PC-3 (cell line): ENCODE measurements around the gene LGR4. TPM values are rescaled to one million over a fixed set of nuclear protein-coding genes. Genes with fewer than 3 reads are reported as not detected.

Source experiments
- ATAC-seq: fragments of 200-7000 bp; cut with Tn5 transposase; 2 replicates; pipeline ENCODE4 v1.9.1; 2020; ENCODE audit warnings: mild to moderate bottlenecking, moderate library complexity
- BruUV-seq: library from RNA; stranded (reverse); fragments of 400-500 nt; replicated peaks from 2 replicates; lab custom pipeline; 2021; lab: Mats Ljungman, UMichigan
- CTCF ChIA-PET: fragments of 300-600 bp; sonication (Branson Sonifier 250); formaldehyde crosslinking; loops from one replicate; lab custom pipeline; 2022; ENCODE audit warnings: antibody characterized with exemption; lab: Charles Lee
- POLR2A ChIA-PET: fragments of 300-600 bp; sonication (Branson Sonifier 250); formaldehyde crosslinking; loops from one replicate; lab custom pipeline; 2022; ENCODE audit warnings: antibody characterized with exemption; ENCODE audit not compliant: unreplicated experiment; lab: Charles Lee
- DNase-seq: peaks from one replicate; pipeline ENCODE4 v3.0.0-alpha.2; 2015
- H2AFZ ChIP-seq: fragments of 300-600 bp; sonication (generic); 2 replicates; pipeline ENCODE4 v1.6.0; 2016; ENCODE audit warnings: antibody characterized with exemption, low read length
- H3F3A ChIP-seq: fragments of 300-600 bp; sonication (generic); one replicate; pipeline ENCODE4 v1.6.0; 2017; ENCODE audit warnings: antibody characterized with exemption, low read length, control low read depth, mild to moderate bottlenecking; ENCODE audit not compliant: unreplicated experiment
- H3K27ac ChIP-seq: fragments of 300-600 bp; sonication (generic); 2 replicates; pipeline ENCODE4 v1.5.1; 2016; ENCODE audit warnings: mild to moderate bottlenecking, low read length
- H3K27me3 ChIP-seq: fragments of 300-600 bp; sonication (generic); 2 replicates; pipeline ENCODE4 v1.6.1; 2016; ENCODE audit warnings: low read length, mixed read lengths
- H3K36me3 ChIP-seq: fragments of 300-600 bp; sonication (generic); 2 replicates; pipeline ENCODE4 v1.6.1; 2016; ENCODE audit warnings: low read depth, mixed run types, low read length, mixed read lengths
- H3K4me1 ChIP-seq: fragments of 300-600 bp; sonication (generic); 2 replicates; pipeline ENCODE4 v1.5.1; 2016; ENCODE audit warnings: low read length; ENCODE audit not compliant: insufficient read depth
- H3K4me2 ChIP-seq: fragments of 300-600 bp; sonication (generic); 2 replicates; pipeline ENCODE4 v1.6.0; 2016; ENCODE audit warnings: low read length
- H3K4me3 ChIP-seq: fragments of 300-600 bp; sonication (generic); 2 replicates; pipeline ENCODE4 v1.5.1; 2016; ENCODE audit warnings: mild to moderate bottlenecking, low read length, mixed read lengths
- H3K79me2 ChIP-seq: fragments of 300-600 bp; sonication (generic); 2 replicates; pipeline ENCODE4 v1.6.1; 2017; ENCODE audit warnings: low read length, mixed read lengths
- H3K9ac ChIP-seq: fragments of 300-600 bp; sonication (generic); 2 replicates; pipeline ENCODE4 v1.6.0; 2016; ENCODE audit warnings: mild to moderate bottlenecking, low read length
- H3K9me2 ChIP-seq: fragments of 300-600 bp; sonication (generic); replicated peaks from 2 replicates; pipeline ENCODE4 v1.6.1; 2016; ENCODE audit warnings: mixed run types, low read length, mixed read lengths
- H3K9me3 ChIP-seq: fragments of 300-600 bp; sonication (generic); 2 replicates; pipeline ENCODE4 v1.6.1; 2016; ENCODE audit warnings: low read length, mixed read lengths
- H4K20me1 ChIP-seq: fragments of 300-600 bp; sonication (generic); 2 replicates; pipeline ENCODE4 v1.6.1; 2016; ENCODE audit warnings: low read length, mixed read lengths
- EZH2 ChIP-seq: fragments of 300-600 bp; sonication (generic); IDR thresholded peaks from one replicate; pipeline ENCODE4 v1.6.1; 2017; ENCODE audit warnings: antibody characterized with exemption, mild to moderate bottlenecking, low read length; ENCODE audit not compliant: unreplicated experiment
- EZH2phosphoT487 ChIP-seq: fragments of 300-600 bp; sonication (generic); IDR thresholded peaks from 2 replicates; pipeline ENCODE4 v1.6.1; 2018; ENCODE audit warnings: mild to moderate bottlenecking, antibody characterized with exemption, low read length, borderline replicate concordance
- intact Hi-C: fragments of 100-400 bp; cut with micrococcal nuclease; formaldehyde crosslinking; loops from 2 replicates; pipeline ENCODE4 v1.9.0; 2023
- total RNA-seq: library from RNA; depleted of rRNA; stranded (reverse); fragments of >200 nt; gene quantifications from 2 replicates; pipeline ENCODE4 v1.2.3, GENCODE V29; 2014
- TF ChIP-seq, protein P1 (sequence below): fragments of 300-600 bp; sonication (generic); conservative IDR thresholded peaks from 2 replicates; pipeline ENCODE4 v1.5.1; 2017; ENCODE audit warnings: antibody characterized with exemption, low read depth, mild to moderate bottlenecking, low read length

Gene LGR4
- total RNA-seq, 1 experiment from 2014 or later, result 13.5 TPM

DNA sequence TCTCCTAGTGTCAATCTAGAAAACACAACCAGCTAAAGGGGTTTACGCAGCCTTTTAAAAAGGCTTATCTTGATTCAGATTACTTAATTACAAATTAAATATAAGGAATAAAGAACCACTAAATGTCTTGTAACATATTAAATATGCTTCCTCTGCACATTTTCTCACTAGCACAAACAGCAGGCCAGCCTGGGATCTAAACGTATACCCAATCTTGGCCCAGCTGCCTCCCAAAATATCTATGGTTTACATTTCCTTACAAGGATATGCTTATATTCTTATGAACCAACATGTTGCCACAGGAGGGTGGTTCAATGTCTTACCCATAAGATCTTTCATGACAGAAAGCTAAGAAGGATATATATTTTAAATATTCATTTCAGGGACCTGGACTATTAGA lies 7.7 kb downstream of the LGR4 start:
- Histone ChIP-seq H3K79me2 (peaks cover 97% of the 10 kb centered on the region), H3K36me3 (no peaks in the 10 kb centered on the region), H3F3A (no peaks in the 10 kb centered on the region), H3K4me1 (peaks cover 68% of the 10 kb centered on the region), H3K9me2 (no peaks in the 10 kb centered on the region), H3K4me2 (peak overlapping the region; percentile 69), H3K27ac (peak overlapping the region; percentile 74), H3K4me3 (peak overlapping the region; percentile 32; the same call in 1 of the 2 replicates), H2AFZ (no peak overlapping the region), H3K27me3 (no peaks in the 10 kb centered on the region), H3K9ac (no peak overlapping the region), H4K20me1 (no peaks in the 10 kb centered on the region), H3K9me3 (no peaks in the 10 kb centered on the region)
- intact Hi-C loops, result loop anchor here (1.0 kb wide), 1 partner anchor 9 kb away; no protein-coding TSS in a partner anchor
- ChIA-PET POLR2A (no interaction called here), CTCF (interaction anchor here (0.5 to 1.0 kb wide), 4 partner anchors 21 to 259 kb away, joined by 3 to 4 read pairs (median 3); no protein-coding TSS in a partner anchor)
- BruUV-seq, result no TSS peak
- TF ChIP-seq EZH2 (no peak), EZH2phosphoT487 (no peak)
- TF ChIP-seq, protein P1, sequence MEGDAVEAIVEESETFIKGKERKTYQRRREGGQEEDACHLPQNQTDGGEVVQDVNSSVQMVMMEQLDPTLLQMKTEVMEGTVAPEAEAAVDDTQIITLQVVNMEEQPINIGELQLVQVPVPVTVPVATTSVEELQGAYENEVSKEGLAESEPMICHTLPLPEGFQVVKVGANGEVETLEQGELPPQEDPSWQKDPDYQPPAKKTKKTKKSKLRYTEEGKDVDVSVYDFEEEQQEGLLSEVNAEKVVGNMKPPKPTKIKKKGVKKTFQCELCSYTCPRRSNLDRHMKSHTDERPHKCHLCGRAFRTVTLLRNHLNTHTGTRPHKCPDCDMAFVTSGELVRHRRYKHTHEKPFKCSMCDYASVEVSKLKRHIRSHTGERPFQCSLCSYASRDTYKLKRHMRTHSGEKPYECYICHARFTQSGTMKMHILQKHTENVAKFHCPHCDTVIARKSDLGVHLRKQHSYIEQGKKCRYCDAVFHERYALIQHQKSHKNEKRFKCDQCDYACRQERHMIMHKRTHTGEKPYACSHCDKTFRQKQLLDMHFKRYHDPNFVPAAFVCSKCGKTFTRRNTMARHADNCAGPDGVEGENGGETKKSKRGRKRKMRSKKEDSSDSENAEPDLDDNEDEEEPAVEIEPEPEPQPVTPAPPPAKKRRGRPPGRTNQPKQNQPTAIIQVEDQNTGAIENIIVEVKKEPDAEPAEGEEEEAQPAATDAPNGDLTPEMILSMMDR, result no peak
- DNase-seq (no peak), ATAC-seq (no peak)

DNA sequence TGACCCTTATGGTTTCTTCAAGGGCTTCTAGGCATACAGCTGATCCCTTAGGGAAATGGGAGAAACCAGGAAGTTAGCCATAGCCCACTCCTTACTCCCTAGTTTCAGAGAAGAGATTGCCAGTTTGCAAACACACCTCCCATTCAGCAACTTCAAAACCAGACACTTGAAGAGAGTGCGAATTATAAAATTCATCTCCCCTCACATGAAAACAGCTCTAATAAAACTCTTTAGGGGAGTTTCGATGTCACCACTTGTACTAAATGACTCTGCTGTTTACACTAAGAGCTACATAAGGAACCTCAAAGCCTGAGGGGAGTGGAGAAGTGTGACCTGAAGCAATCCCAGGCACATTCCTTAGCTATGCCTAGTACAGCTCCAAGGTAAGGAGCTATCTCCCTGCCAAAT lies 8.3 kb downstream of the LGR4 start:
- no peak for TF ChIP-seq EZH2
- TF ChIP-seq, protein P1, result no peak
- no peak for TF ChIP-seq EZH2phosphoT487
- H3K4me2 ChIP-seq, result peak overlapping the region; percentile 69
- no peaks in the 10 kb centered on the region for H3K9me2 ChIP-seq
- CTCF ChIA-PET, result interaction anchor here (0.5 to 1.0 kb wide), 5 partner anchors 22 to 1483 kb away, joined by 3 to 4 read pairs (median 3); no protein-coding TSS in a partner anchor
- peak overlapping the region; percentile 15; the same call in 1 of the 2 replicates for H3K9ac ChIP-seq
- peaks cover 94% of the 10 kb centered on the region for H3K79me2 ChIP-seq
- H3K36me3 ChIP-seq, result no peaks in the 10 kb centered on the region
- H3K27ac ChIP-seq, result peak overlapping the region; percentile 74
- intact Hi-C loops, result loop anchor here (1.0 kb wide), 1 partner anchor 8 kb away; no protein-coding TSS in a partner anchor
- POLR2A ChIA-PET, result interaction anchor here (0.6 to 0.8 kb wide), 3 partner anchors 8 to 20 kb away, joined by 3 to 19 read pairs (median 3); partner anchors contain the start of gene LGR4
- H3F3A ChIP-seq, result no peaks in the 10 kb centered on the region
- H3K4me1 ChIP-seq, result peaks cover 62% of the 10 kb centered on the region
- DNase-seq (peak; percentile 88), ATAC-seq (peak; percentile 70)
- BruUV-seq, result no TSS peak
- H2AFZ ChIP-seq, result no peak overlapping the region; the same call in 1 of the 2 replicates
- H4K20me1 ChIP-seq, result no peaks in the 10 kb centered on the region
- H3K9me3 ChIP-seq, result no peaks in the 10 kb centered on the region
- peak overlapping the region; percentile 32; the same call in 1 of the 2 replicates for H3K4me3 ChIP-seq
- no peaks in the 10 kb centered on the region for H3K27me3 ChIP-seq

DNA sequence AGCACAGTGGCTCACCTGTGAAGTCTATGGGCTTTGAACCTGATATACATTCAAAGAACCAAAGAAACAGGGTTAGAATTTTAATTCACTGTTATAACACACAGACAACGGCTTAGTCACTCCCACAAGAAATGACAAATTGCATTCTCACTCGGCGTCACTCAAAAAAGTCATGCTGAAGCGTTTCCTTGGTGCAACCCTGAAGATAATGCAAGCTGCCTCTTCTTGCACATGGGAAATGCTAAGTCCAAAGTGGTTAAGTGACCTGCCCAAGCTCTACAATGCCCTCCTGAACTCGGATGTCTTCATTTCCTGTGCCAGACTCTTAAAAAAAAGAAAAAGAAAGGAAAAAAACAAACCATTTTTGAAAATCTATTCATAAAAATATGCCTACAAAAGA lies 10.0 kb downstream of the LGR4 start:
- ChIA-PET POLR2A (no interaction called here), CTCF (no interaction called here)
- DNase-seq (peak; percentile 71), ATAC-seq (peak; percentile 27; the same call in 1 of the 2 replicates)
- no peaks in the 10 kb centered on the region for H3K9me2 ChIP-seq
- H3K4me3 ChIP-seq, result no peak overlapping the region
- H3K4me1 ChIP-seq, result peaks cover 46% of the 10 kb centered on the region
- H3K27ac ChIP-seq, result peak overlapping the region; percentile 37
- H3K27me3 ChIP-seq, result no peaks in the 10 kb centered on the region
- no TSS peak for BruUV-seq
- no peak overlapping the region for H3K9ac ChIP-seq
- H3K9me3 ChIP-seq, result no peaks in the 10 kb centered on the region
- no peaks in the 10 kb centered on the region for H4K20me1 ChIP-seq
- no peaks in the 10 kb centered on the region for H3F3A ChIP-seq
- intact Hi-C loops, result no loop called here
- TF ChIP-seq, protein P1, result no peak
- TF ChIP-seq EZH2phosphoT487 (no peak), EZH2 (no peak)
- no peaks in the 10 kb centered on the region for H3K36me3 ChIP-seq
- H2AFZ ChIP-seq, result no peak overlapping the region
- H3K79me2 ChIP-seq, result peaks cover 92% of the 10 kb centered on the region
- H3K4me2 ChIP-seq, result peak overlapping the region; percentile 56
